HG03139 (cell line): ENCODE measurements around the gene DNAJC30.

ENCODE experiments used
- ATAC-seq: cut with Tn5 transposase; IDR thresholded peaks from one replicate; pipeline ENCODE4 v1.9.1; 2021; ENCODE audit not compliant: unreplicated experiment

Gene DNAJC30

GRCh38 chr7:73708961-73709549 lies 25.8 kb upstream of the DNAJC30 start:
- ATAC-seq, result no peak

- no peak for ATAC-seq
Observed at GRCh38 chr7:73707045-73707631, 23.9 kb upstream of the DNAJC30 start.

DNA sequence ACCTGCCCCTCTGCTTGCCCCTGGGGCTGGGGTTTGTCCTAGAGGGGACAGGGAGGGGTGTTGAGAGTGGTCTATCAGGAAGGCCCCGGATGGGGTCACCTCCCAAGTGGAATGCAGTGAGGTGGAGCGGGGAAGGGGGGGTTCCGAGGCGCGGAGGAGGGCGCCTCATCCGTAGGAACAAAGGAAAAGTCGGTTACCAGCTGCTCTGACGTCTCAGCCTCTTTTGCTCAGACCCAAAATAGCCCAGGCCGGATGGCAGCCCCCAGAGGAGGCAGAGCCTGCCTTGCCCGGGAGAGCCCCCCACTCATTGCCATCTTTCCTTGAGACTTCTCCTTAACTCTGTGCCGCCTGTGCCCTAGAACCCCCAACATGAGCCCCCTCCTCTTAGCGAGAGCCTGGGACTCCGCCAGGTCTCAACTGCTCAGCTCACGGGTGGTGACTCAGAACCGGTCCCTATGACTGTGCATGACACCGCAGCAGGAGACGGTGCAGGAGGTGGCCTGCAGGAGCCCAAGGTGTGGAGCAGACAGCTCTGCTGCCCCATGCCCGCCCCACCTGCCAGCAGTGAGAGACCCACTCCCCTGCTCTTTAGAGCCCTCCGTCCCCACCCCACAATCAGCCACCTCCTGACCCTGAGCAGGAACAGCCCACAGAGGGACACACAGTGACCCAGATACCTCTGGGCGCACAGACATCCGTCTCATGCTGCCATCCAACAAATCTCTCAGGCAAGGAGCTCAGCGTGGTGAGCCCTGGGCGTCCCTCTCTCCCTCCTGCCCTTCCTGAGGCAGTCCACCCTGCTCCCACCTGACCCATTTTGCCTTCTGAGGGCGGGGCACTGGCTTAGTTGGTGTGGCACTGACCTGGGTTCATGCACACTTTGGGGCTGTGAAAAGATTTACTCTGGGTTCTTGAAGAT lies 23.1 kb upstream of the DNAJC30 start:
- no peak for ATAC-seq

DNA sequence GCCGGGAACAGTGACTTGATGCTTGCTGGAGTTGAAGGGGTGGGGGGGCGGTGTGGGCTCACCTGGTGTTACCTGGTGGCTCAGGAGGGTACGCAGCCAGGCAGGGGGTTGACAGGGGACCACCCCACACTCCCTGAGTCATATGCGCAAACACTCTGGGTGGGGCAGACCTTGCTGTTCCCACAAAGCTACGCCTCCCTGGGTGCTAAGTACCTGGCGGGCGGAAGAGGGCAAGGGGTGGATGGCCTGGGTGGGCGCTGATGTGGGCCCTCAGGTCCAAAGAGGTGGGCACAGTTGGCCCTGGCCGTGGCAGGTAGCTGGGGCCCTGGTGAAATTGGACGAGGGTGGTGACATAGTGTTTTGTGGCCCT lies 22.3 kb upstream of the DNAJC30 start:
- ATAC-seq, result no peak

DNA sequence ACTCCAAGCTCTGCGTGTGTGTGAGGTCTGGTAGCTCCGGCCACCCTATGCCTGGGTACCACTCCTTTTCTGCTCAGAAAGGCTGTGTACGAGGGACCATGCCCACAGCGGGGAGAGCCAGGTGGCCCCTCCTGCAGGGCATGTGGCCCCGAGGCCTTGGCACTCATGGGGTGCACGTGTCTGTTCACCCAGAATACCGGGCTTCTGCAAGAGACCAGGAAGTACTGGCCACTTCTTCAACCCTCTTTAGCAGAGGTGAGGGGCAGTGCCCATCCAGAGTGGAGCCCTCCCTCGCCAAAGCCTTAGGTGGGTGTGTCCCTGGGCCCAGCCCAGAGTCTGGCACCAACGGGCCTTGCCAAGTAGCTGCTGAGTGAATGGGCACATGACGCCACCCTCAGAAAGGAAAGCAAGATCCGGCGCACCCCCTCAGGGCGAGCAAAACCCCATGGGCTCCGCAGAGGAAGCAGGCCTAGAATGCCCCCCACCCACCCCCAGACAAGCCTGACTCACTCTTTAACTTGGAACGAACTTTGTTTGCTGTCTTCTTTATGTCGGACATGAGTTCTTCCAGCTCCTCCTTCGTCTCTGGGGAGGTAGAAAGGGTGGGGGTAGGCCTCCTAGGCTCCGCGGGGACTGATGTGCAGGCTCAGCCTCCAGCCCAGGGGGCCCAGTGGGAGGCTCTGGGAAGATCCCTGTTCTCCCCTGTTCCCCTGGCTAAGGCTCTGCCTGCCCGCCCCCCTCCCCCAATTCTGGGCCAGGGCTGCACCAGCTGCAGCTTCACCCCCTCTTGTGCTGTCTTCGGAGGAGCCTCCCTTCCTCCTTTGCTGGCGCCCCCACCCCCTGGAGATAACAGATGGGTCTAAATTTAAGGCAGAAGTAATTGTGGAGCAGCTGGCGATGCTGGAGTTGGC lies 21.6 kb upstream of the DNAJC30 start:
- no peak for ATAC-seq

DNA sequence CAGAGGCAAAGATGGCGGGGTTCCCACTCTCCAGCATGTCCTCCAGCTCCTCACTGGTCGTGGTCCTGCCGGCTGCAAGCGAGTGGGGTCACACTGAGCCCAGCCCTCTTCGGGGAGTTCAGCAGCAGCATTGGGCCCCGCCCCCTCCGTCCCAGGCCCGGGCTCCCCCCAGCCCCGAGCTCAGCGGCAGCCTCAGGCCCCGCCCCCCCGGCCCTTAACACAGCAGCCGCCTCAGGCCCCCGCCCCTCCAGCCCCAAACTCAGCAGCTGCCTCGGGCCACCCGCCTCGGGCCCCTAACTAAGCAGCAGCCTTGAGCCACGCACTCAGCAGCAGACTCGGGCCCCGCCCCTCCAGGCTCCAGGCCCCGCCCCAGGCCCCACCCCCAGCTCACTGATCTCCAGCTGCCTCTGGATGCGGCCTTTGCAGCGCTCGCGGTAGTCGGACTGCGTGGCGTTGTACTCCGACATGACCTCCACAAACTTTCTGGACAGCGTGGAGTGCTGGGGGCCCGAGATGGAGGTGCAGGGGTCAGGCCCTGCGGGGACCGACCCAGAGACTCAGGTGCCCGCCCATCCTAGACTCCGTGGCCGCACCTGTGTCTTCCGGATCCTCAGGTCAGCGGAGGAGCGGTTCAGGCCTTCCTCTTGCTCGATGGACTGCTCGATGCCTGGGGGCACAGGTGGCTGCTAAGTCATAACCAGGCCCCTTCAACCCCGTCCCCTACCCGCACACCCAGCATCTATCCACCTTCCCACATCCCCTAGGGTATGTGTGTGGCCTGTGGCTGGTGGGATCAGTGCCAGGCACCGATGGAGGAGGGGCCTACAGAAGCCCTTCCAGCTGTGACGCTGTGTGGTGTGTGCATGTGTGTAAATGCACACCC lies 20.7 kb upstream of the DNAJC30 start:
- no peak for ATAC-seq

DNA sequence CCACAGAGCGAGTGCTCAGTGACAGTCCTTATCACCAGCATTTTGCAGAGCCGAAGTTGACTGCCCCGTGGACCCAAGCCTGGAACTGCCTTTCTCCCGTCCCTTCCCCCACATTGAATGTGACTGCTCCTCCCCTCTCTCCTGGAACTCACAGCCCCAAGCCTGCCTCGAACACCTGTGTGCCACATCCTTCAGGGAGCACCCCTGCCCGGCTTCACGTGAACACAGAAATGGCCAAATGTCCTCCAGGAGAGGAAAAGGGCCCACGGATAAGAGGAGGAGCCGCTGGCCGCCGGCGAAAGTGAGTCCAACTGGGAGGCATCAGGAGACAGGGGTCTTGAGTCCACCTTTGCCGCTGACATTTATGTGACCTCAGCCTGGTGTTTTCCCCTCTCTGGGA lies 20.0 kb upstream of the DNAJC30 start:
- ATAC-seq, result no peak

DNA sequence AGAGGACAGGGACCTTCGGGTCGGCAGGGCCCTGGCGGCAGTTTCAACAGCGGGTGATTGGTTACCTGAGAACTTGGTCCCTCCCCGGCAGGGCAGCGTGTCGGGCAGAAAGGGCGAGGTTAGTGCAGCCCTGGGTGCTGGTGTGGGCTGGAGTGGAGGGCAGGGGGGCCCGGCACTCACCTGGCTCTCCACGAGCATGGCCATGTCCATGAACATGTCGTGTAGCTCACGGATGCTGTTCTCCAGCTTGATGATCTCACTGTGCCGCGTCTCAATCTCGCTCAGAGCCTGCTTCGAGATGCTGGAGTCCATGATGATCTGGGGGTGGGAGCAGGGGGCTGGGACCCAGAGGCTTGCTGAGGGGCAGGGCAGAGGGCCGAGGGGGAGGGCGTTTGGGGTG lies 19.4 kb upstream of the DNAJC30 start:
- no peak for ATAC-seq

GRCh38 chr7:73702226-73702625 lies 19.0 kb upstream of the DNAJC30 start:
- no peak for ATAC-seq

DNA sequence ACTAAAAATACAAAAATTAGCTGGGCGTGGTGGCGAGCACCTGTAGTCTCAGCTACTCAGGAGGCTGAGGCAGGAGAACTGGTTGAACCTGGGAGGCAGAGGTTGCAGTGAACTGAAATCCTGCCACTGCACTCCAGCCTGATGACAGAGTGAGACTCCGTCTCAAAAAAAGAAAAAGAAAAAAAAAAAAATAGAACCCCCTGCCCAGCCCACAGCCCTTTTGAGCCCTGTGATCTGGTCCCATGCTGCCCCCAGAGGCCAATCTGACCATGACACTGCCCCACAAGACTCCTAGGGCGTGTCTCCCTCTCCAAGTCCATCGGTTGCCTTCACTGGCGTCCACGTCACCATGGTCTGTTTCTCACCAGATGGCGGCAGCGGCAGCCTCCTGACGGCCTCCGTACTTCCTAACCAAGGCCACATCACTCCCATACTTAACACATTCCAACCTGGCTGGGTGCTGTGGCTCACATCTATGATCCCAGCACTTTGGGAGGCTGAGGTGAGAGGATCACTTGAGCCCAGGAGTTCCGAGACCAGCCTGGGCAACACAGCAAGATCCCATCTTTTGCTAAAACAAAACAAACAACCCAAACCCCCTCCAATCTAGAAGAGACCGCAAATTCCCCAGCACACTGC lies 18.2 kb upstream of the DNAJC30 start:
- no peak for ATAC-seq

GRCh38 chr7:73700581-73701134 lies 17.4 kb upstream of the DNAJC30 start:
- ATAC-seq, result no peak

GRCh38 chr7:73700069-73700423 lies 16.8 kb upstream of the DNAJC30 start:
- ATAC-seq, result no peak

GRCh38 chr7:73699370-73700068 lies 16.3 kb upstream of the DNAJC30 start:
- ATAC-seq, result no peak

- ATAC-seq, result no peak
Observed at GRCh38 chr7:73698410-73698809, 15.2 kb upstream of the DNAJC30 start.

- no peak for ATAC-seq
Observed at GRCh38 chr7:73696372-73696771, 13.1 kb upstream of the DNAJC30 start.

DNA sequence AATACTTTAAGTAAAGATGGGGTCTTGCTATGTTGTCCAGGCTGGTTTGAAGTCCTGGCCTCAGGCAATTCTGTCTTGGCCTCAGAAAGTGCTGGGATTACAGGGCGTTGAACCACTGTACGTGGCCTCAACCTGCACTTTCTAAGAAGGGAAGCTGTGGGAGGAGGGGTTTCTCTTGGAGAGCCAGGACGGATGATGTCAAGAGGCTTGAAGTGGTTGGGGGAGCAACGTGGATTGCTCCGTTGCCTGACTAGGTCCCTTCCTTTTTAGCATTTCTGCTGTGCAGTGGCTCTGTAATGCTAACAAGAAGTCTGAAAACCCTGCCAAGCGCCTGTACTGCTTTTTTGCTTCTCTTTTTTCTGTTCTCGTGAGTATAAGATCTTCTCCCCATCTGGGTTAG lies 7.4 kb upstream of the DNAJC30 start:
- ATAC-seq, result no peak

- no peak for ATAC-seq
Observed at GRCh38 chr7:73688288-73688687, 5.0 kb upstream of the DNAJC30 start.

GRCh38 chr7:73685311-73685710 lies 2.1 kb upstream of the DNAJC30 start:
- no peak for ATAC-seq
